A673 (cell line): ENCODE data around the gene CHCHD3. TPM values are rescaled to one million over a fixed set of nuclear protein-coding genes. Genes with fewer than 3 reads are reported as not detected.

Experiments
- BruUV-seq: library from RNA; stranded (reverse); fragments of 400-500 nt; replicated peaks from 2 replicates; lab custom pipeline; 2021; lab: Mats Ljungman, UMichigan
- CTCF ChIA-PET: fragments of 300-600 bp; sonication (Branson Sonifier 250); formaldehyde crosslinking; loops from one replicate; lab custom pipeline; 2022; ENCODE audit warnings: antibody characterized with exemption; lab: Charles Lee
- POLR2A ChIA-PET: fragments of 300-600 bp; sonication (Branson Sonifier 250); formaldehyde crosslinking; loops from one replicate; lab custom pipeline; 2022; ENCODE audit warnings: antibody characterized with exemption; ENCODE audit not compliant: low non-redundant PET; lab: Charles Lee
- DNase-seq: peaks from one replicate; pipeline ENCODE4 v3.0.0-alpha.2; 2015; ENCODE audit warnings: low spot score
- H3K27ac ChIP-seq: fragments of 200-600 bp; sonication (generic); 2 replicates; pipeline ENCODE4 v1.5.1; 2016; ENCODE audit warnings: mixed run types, low read depth, mild to moderate bottlenecking, mixed read lengths, antibody characterized with exemption, low read length; ENCODE audit not compliant: poor library complexity, severe bottlenecking
- H3K27me3 ChIP-seq: fragments of 200-600 bp; sonication (generic); replicated peaks from 2 replicates; pipeline ENCODE4 v1.6.1; 2017; ENCODE audit warnings: mixed run types, low read depth, mild to moderate bottlenecking, mixed read lengths, antibody characterized with exemption, low read length; ENCODE audit not compliant: insufficient read depth, poor library complexity
- H3K36me3 ChIP-seq: fragments of 200-600 bp; sonication (generic); 2 replicates; pipeline ENCODE4 v1.6.1; 2016; ENCODE audit warnings: mixed run types, mild to moderate bottlenecking, mixed read lengths, antibody characterized with exemption, low read length; ENCODE audit not compliant: insufficient read depth, poor library complexity, severe bottlenecking
- H3K4me1 ChIP-seq: fragments of 200-600 bp; sonication (generic); 2 replicates; pipeline ENCODE4 v1.6.1; 2017; ENCODE audit warnings: mixed run types, mild to moderate bottlenecking, mixed read lengths, antibody characterized with exemption, low read length; ENCODE audit not compliant: insufficient read depth, poor library complexity, severe bottlenecking
- H3K4me3 ChIP-seq: fragments of 200-600 bp; sonication (generic); 2 replicates; pipeline ENCODE4 v1.5.1; 2016; ENCODE audit warnings: low read depth, mixed run types, mild to moderate bottlenecking, mixed read lengths, low read length; ENCODE audit not compliant: poor library complexity, severe bottlenecking
- H3K9me3 ChIP-seq: fragments of 200-600 bp; sonication (generic); 2 replicates; pipeline ENCODE4 v1.6.1; 2016; ENCODE audit warnings: mixed run types, low read depth, mild to moderate bottlenecking, mixed read lengths, antibody characterized with exemption, low read length; ENCODE audit not compliant: poor library complexity, severe bottlenecking
- EZH2 ChIP-seq: fragments of 200-600 bp; sonication (generic); IDR thresholded peaks from 2 replicates; pipeline ENCODE4 v1.6.1; 2017; ENCODE audit warnings: borderline replicate concordance, low read depth, mild to moderate bottlenecking, mixed read lengths, antibody characterized with exemption, low read length; ENCODE audit not compliant: poor library complexity, severe bottlenecking
- intact Hi-C: fragments of 100-400 bp; cut with micrococcal nuclease; formaldehyde crosslinking; loops from one replicate; pipeline ENCODE4 v1.10.0; 2022; ENCODE audit not compliant: unreplicated experiment
- total RNA-seq: library from RNA; stranded (reverse); gene quantifications from 2 replicates; pipeline ENCODE4 v1.2.3, GENCODE V29; 2021
- TF ChIP-seq, protein P1 (sequence below): fragments of 300-800, 200-600 bp; sonication (generic); conservative IDR thresholded peaks from 2 replicates; pipeline ENCODE4 v1.5.1; 2017; ENCODE audit warnings: low read depth, mild to moderate bottlenecking, antibody characterized with exemption, low read length, moderate library complexity, mixed read lengths

The CHCHD3 gene
- total RNA-seq, 1 experiment from 2014 or later: 128 TPM

DNA sequence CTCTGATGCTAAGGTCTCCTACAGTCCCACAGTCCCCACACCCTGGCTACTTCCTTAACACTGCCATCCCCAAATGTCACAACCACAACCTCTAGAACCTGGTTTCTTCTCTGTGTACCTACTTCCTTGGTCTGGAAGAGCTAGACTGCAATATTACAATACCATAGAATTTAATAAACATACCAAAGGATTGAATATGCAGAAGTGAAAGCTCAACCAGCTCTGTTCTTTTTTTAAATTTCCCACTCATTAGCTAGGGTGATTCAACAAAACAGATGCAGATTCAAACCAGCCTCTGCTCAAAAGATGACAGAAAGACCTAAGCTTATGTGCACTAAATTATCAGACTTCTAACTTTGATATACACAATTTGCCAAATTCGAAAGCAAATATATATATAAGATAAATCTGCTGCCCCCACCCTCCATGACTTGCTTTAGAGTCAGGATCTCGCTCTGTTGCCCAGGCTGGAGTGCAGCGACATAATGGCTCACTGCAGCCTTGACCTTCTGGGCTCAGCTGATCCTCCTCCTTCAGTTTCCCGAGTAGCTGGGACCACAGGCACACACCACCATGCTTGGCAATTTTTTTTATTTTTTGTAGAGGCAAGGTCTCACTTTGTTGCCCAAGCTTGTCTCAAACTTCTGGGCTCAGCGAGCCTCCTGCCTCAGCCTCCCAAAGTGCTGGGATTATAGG is 212.6 kb downstream of the CHCHD3 start:
- no peaks in the 10 kb centered on the region for H3K4me1 ChIP-seq
- POLR2A ChIA-PET: no interaction called here
- no peak for DNase-seq
- H3K4me3 ChIP-seq: no peak overlapping the region
- no peaks in the 10 kb centered on the region for H3K27me3 ChIP-seq
- CTCF ChIA-PET: no interaction called here
- H3K9me3 ChIP-seq: no peaks in the 10 kb centered on the region
- H3K27ac ChIP-seq: no peak overlapping the region
- intact Hi-C loops: no loop called here
- TF ChIP-seq, protein P1, sequence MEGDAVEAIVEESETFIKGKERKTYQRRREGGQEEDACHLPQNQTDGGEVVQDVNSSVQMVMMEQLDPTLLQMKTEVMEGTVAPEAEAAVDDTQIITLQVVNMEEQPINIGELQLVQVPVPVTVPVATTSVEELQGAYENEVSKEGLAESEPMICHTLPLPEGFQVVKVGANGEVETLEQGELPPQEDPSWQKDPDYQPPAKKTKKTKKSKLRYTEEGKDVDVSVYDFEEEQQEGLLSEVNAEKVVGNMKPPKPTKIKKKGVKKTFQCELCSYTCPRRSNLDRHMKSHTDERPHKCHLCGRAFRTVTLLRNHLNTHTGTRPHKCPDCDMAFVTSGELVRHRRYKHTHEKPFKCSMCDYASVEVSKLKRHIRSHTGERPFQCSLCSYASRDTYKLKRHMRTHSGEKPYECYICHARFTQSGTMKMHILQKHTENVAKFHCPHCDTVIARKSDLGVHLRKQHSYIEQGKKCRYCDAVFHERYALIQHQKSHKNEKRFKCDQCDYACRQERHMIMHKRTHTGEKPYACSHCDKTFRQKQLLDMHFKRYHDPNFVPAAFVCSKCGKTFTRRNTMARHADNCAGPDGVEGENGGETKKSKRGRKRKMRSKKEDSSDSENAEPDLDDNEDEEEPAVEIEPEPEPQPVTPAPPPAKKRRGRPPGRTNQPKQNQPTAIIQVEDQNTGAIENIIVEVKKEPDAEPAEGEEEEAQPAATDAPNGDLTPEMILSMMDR: no peak
- TF ChIP-seq EZH2: no peak
- BruUV-seq: no TSS peak
- H3K36me3 ChIP-seq: no peaks in the 10 kb centered on the region

DNA sequence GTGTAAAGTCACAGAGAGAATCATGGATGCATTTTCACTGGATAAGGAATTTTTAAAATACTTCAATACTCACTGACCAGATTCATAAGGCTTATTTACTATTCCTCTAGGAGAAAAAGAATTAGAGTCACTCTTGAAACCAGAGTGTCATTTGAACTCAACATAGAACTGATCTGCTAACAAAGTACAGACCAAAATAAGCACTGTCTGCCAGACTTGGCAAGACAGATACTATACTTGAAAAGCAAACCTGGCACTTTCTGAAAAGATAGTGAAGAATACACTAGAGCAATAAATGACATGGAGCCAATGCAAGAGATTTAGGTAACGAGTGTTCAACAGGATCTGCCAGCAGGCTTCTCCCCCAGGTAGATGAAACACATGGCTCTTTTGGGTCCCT is 215.3 kb downstream of the CHCHD3 start:
- no peak for DNase-seq
- BruUV-seq: no TSS peak
- intact Hi-C loops: no loop called here
- no peaks in the 10 kb centered on the region for H3K27me3 ChIP-seq
- H3K4me1 ChIP-seq: no peaks in the 10 kb centered on the region
- H3K4me3 ChIP-seq: no peak overlapping the region
- H3K9me3 ChIP-seq: peaks cover 13% of the 10 kb centered on the region
- H3K27ac ChIP-seq: no peak overlapping the region
- H3K36me3 ChIP-seq: no peaks in the 10 kb centered on the region
- CTCF ChIA-PET: no interaction called here
- no peak for TF ChIP-seq EZH2
- TF ChIP-seq, protein P1: no peak
- POLR2A ChIA-PET: no interaction called here

DNA sequence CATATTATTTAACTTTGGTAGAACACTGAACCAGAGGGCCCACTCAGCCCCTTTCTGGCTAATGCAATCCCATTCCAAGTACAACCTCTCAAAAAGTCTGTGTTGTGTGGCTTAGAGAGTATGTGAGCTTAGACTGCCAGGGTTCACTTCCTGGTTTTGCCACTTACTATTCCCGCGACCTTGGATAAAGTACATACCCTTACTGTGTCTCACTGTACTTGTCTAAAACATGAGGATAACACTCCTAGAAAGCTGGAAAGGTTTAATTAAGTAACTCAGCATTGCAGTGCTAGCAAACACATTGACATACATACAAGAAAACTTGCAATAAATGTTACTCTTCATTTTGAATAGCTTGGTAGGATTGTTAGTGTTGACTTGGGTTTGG is 215.8 kb downstream of the CHCHD3 start:
- no peaks in the 10 kb centered on the region for H3K36me3 ChIP-seq
- H3K27ac ChIP-seq: no peak overlapping the region
- no peak for DNase-seq
- peaks cover 13% of the 10 kb centered on the region for H3K9me3 ChIP-seq
- BruUV-seq: no TSS peak
- ChIA-PET POLR2A (interaction anchor here (0.6 kb wide), 1 partner anchor 49 kb away, joined by 3 read pairs; no protein-coding TSS in a partner anchor), CTCF (no interaction called here)
- TF ChIP-seq EZH2: no peak
- TF ChIP-seq, protein P1: no peak
- no peaks in the 10 kb centered on the region for H3K27me3 ChIP-seq
- intact Hi-C loops: no loop called here
- no peaks in the 10 kb centered on the region for H3K4me1 ChIP-seq
- no peak overlapping the region for H3K4me3 ChIP-seq
